NCI-H524 (cell line): ENCODE data around the gene PICK1.

Experiments used
- DNase-seq, 2 experiments: peaks; one replicate each; lab custom pipeline; 2025; lab: John Stamatoyannopoulos, UW

Gene PICK1

DNA sequence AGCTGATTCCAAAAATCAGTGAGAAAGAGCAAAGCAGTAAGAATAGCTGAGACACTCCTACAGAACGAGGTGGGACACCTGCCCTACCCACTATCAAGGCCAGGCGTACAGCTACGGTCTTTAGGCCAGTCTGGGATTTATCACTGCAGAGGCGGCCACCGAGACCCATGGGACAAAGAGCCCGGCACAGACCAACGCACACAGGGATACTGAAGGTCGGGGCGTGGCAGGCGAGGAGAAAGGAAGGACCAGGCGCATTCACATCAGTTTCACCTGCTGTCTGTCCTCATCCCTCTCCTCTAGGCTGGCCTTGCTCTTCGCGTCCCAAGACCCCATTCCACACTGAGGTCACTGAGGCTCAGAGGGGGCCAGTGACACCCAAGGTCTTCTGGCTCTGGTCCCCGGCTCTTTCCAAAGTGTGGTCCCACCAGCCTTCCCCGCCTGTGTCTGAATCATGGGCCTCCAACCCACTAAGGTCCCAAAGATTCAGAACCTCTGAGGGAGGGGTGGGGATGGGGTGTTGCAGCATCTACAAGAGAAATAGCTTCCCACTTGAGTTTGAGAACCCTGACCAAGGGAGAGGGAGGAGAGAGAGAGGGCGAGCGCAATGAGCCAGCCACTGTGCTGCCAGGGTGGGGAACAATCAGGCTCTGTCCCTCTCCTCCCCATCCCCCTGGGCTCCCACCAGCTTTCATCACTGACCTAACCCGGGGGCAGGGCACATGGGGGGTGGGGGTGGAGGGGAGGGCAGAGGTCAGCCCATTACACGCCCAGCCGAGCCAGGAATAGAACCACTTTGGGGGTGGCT lies 7.2 kb upstream of the PICK1 start:
- DNase-seq: no peak

DNA sequence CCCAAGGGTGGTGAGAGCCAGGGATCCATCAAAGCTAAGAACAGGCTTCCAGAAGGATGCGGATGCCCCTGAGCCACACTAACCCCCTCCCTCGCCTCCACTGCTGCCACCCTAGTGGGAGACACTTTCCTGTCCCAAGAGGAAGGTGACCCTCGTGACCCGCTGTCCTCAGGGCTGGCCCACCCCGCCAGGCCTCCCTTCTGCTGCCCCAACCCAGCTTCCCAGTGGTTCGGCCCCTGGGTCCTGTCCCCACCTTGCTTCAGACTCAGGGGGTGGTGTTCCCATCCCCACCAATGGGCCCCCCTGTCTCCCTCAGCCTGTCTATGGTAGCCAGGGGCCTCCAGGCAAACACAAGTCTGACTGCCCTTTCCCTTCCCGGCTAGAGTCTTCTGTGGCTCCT lies 6.5 kb upstream of the PICK1 start:
- no peak for DNase-seq

DNA sequence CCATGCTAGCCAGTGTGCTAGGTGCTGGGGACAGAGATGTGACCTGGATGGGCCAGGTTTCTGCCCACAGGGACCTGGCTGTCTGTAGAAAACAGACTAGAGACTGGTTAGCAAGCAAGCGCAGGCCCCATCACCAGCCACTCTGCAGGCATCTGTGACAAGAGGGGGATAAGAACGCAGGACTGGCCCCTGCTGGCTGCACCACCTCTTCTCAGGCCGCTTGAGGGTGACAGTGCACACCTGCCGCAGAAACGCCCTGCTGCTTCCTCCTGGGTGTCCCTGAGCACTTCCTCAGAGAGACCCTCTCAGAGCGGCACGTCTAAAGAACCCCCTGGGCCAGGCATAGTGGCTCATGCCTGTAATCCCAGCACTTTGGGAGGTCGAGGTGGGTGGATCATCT lies 5.9 kb upstream of the PICK1 start:
- DNase-seq: peak; percentile 25 to 53

DNA sequence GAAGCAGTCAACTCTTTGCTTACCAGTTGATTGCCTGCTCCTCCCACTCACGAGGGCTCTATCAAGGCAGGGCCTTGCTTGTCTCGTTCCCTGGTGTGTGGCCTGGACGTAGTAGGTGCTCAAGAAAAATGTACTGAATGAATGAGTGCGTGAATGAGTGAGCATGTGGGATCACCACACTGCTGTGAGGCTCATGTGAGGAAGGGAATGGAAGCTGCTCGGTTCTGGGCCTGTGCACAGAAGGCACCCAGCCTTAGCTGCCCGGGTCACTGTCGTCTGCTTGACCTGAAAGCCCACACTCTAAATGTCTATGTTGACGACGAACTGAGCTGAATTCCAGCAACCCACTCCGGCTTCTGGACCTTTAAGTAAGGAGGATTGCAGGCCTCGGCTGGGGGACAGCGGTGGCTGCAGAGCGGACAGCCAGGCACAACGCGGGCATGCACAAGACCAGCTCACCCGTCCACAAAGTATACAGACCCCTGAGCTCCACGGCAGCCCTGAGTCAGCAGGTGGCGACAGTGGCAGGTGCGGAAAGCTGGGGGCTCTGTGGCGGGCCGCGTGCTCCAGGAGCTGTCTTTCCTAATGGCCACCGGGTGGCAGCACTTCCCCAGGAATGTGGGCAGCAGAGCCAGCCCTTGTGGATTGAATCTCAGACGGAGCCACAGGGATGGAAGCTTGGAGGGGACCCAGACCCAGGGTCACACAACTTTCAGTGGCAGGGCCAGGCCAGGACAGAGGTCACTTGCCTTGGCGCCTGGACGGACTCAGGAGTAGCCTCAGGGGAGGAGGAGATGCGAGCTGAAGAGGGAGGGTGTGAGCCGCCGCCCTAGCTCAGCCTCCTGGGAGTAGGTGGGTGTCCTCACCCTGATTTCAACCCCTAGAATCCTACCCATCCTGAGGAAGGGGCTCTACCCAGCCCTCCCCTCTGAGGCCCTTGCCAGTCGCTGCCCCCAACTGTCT lies 5.0 kb upstream of the PICK1 start:
- DNase-seq: peak; percentile 68 to 90

DNA sequence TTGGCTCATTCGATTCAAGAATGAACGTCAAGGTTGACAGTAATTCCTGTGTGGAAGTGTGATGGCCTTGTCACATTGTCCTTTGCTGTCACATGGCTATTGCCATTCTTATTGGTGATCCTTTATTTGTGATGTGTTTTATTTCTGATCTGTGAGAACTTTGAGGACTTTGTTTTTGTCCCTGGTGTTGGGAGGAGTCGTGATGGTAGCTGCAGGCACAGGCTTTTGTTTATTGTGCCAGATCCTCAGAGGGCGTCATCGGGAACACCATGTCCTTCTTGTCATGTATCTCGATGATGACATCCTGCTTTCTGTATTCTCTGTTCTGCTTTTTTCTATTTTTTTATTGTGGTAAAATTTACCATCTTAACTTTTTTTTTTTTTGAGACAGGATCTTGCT lies 5.6 kb downstream of the PICK1 start:
- DNase-seq: no peak

DNA sequence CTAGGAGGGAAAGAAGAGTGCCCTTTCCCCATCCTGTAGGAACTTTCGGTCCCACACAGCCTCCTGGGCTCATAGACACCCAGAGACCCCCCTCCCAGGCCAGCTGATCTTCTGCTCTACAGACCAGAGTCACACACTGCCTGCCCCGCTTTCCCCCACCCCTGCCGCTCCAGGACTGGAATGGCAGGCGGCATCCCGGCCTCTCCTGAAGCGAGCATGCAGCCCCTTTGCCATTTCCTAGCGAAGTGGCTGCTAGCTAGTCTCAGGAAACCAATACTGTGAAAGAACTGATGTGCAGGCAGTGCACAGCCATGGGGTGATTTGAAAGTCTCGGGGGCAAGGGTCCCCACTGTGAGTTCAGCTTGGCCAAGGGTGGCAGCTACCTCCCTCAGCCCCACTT lies 8.3 kb downstream of the PICK1 start:
- DNase-seq: no peak

DNA sequence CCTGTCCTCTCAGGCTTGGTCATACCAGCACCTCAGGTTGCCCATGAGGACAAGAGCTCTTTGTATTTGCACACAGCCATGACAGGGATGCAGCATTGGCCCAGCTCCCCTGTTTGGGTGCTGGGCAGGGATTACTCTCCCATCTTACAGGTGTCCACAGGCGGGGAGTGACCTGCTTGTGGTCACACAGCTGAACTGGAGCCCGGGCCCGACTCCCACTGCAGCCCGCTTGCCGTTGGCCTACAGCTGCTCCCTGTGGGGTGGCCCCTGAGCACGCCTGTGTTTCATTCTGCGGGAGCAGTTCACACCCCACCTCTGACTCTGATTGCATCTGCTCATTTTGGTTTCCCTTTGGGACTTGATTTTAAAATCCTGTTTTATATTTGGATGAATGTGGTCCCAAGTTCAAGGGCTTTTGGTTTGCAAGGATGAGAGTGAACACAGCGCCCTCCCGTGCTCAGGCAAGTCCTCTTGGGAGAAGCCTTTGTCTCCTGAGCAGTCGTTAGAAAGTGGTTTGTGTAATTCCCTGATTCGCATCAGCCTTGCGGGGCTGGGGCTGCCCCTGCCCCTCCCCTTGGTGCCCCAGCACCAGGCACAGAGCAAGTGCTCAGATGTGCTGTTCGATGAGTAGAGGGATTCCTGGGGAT lies 9.3 kb downstream of the PICK1 start:
- DNase-seq: no peak

DNA sequence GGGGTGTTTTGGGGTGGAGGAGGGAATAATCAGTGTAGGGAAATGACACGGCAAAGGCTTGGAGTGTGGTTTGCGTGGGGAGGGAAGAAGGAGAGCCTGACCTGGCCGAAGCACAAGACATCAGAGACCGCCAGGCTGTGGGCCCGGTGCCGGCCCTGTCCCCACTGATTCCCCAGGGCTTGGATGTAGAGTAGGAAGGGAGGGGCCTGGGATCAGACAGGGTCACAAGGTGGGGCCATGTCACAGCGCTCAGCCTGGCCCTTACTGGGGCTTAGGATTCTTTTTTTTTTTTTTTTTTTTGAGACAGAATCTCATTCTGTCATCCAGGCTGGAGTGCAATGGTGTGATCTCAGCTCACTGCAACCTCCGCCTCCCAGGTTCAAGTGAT lies 9.8 kb downstream of the PICK1 start:
- DNase-seq: no peak

DNA sequence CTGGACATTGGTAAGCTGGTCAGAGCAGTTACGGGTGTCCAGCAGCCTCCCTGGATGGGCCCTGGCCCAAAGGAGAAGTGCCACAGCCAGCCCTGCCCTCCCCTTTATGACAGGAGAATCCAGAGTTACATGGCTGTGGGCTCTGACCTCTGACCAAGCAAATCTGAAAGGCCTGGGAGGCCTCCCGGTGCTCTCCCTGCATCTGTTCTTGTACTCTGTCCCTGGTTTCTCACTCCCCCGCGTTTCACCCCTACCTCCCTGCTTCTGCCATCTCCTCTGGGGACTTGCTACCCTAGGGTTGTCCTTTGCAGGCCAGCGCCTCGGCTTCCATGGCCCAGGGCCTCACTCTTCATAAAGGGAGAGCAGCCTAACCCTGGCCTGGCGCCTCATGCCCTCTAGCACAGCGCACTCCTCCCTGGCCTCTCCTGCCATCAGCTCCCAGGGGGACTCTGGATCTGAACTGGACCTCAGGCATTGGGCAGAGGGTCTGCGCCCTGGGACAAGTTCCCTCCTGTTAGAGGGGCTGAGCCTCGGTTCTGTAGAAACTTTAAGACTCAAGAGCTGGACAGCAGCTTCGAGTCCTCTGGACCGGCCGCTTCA lies 10.7 kb downstream of the PICK1 start:
- no peak for DNase-seq

DNA sequence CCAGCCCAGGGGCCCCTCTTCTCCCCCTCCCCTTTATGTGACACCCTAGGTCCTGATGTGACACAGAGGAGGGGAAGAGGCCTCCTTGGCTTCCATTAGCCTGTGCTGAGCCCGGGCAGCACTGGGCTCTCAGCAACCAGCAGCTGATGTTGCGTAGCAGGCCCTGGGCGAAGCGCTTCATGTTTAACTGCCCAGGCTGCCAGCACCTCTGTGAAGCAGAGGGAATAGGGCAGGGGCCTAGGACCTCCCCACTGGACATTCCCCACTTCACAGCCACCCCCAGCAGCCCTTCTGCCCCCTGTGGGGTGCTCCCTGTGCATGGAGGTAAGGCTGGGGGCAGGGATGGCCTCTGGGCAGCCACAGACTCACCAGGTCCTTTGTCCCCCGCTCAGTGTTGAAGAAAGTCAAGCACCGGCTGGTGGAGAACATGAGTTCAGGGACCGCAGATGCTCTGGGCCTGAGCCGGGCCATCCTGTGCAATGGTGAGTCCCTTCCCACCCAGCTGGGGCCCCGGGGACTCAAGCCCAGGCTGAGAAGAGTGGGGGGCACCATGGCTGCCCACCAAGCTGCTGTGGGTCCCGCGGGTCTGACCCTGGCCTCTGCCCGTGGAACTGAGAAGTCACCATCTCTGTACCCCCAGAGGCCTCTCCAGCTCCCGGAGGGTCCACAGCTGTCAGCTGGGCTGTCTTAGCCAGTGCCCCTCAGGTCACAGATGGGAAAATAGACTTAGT lies 11.6 kb downstream of the PICK1 start:
- no peak for DNase-seq

DNA sequence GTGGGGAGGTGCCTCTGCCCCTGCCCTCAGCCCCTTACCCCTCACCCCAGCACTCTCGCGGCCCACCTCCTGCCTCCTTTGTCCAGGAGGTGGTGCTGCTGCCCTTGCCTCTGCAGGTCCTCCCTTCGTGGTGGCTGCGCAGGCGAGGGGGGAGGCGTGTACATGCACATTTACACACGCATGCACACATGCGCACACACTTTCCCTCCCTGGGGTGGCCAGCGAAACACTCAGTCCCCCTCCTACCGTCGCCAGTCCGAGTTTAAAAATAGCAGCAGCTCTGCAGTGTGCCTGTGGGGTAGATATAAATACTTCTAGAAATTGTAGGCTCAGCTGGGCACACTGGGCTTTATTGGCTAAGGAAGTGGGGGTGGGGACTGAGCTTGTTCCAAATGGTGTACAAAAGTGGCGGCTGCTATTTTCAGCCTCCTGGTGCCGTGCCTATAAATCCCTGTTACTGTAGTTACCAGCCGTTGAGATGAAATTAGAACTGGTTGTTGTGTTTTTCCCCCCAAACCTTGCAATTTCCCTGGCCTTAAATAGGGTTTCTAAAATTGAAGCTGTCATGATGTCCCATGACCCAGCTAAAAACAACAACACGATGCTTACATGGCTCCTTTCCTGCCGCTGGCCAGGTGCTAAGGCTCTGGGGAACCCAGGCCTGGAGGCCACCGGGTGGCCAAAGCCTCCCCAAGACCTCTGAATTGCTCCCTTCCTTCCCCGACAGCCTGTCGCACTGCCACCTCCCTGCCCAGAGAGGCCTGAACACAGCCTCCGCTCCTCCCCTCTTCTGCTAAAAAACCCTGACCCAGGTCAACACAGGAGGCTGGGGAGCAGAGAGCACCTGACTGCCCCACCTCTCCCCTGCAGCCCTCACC lies 12.4 kb downstream of the PICK1 start:
- peak; percentile 76 to 91 for DNase-seq

DNA sequence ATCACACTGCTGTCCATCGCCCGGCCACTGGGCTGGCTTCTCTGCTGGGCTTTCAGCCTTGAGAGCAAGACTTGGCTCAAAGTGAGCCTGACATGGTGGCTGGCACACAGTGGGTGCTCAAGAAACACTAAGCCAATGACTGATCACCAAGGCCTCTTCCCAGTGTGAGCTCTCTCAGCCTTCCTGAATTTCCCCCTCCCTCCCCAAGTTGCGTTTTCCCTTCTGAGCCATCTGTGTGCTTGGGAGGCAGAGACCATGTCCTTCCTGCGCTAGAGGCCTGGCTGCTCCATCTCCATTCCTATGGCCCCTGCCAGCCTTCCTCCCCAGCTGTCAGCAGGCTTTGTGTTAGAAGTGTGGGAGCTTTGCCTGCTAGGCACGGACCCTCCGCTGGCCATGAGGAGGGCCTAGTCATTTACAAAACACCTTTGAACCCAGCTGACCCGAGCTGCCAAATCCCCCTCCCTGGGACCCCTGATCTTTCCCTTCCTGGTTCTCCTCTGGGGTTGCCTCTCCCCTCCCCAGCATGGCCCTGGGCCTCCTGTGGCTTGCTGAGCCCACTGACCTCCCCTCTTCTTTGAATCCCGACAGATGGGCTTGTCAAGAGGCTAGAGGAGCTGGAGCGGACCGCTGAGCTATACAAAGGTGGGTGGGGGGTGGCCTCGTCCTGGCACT lies 13.2 kb downstream of the PICK1 start:
- DNase-seq: peak; percentile 87 to 89

DNA sequence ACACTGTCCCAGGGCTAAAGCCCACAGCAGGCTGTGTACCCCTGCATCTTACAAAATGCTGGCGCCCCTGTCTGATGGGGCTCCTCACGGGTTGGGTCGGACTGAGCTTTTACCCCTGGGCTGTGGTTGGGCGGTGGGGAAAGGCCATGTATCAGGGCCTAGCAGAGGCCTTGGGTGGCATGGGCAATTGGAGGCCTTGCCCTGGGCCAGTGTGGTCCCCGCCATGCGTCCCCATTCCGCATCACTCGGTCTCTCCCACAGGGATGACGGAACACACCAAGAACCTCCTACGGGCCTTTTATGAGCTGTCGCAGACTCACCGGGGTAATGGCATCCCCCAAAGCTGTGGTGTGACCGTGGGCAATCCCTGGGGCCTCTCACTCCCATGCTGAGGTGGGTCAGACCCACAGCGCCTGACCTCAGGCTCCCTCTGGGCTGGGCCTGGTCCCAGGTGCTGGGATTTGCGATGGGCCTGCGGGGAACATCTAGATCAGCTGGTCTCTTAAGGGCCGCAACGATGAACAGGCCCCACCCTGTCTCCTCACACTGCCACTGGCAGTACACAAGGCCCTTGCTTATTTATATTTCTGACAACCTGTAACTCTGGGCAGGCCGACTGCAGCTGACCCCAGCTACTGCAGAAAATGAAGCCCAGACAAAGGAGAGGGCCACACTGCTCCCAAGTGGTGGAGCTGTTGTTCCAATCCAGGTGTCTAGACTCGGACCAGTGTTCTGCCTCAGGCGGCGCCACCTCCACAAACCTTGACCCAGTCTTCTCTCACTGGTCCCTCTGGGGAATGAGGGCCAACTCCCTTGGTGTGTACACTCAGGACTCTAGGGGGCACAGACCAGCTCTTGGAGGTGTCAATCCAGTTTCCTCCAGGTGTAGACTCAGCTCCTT lies 14.5 kb downstream of the PICK1 start:
- no peak for DNase-seq

DNA sequence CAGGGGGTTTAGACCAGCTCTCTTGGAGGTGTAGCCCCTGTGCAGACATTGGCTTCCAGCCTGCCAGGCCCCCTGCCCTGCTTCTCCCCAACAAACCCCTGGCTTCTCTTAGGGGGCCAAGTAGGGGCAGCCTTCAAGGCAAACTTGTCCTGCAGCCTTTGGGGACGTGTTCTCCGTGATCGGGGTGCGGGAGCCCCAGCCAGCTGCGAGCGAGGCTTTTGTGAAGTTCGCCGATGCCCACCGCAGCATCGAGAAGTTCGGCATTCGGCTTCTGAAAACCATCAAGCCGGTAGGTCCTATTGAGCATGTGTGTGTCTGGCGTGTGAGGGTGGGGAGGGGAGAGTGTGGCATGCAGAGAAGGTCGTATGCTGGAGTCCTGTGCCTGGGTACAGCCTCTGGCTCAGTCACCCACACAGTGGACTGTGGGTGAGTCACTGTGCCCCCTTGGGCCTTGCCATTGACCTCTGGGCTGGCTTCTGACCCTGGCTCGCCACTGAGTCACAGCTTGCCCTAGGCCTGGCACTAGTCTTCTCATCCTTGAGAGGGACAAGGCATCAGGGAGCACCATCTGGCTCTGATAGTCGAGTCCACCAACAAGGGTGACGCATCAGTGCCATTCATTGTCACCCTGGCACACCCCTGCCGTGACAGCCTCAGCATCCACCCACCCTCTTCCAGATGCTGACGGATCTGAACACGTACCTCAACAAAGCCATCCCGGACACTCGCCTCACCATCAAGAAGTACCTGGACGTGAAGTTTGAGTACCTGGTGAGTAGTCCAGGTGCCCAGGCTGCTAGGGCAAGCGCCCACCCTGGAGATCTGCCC lies 15.3 kb downstream of the PICK1 start:
- no peak for DNase-seq

DNA sequence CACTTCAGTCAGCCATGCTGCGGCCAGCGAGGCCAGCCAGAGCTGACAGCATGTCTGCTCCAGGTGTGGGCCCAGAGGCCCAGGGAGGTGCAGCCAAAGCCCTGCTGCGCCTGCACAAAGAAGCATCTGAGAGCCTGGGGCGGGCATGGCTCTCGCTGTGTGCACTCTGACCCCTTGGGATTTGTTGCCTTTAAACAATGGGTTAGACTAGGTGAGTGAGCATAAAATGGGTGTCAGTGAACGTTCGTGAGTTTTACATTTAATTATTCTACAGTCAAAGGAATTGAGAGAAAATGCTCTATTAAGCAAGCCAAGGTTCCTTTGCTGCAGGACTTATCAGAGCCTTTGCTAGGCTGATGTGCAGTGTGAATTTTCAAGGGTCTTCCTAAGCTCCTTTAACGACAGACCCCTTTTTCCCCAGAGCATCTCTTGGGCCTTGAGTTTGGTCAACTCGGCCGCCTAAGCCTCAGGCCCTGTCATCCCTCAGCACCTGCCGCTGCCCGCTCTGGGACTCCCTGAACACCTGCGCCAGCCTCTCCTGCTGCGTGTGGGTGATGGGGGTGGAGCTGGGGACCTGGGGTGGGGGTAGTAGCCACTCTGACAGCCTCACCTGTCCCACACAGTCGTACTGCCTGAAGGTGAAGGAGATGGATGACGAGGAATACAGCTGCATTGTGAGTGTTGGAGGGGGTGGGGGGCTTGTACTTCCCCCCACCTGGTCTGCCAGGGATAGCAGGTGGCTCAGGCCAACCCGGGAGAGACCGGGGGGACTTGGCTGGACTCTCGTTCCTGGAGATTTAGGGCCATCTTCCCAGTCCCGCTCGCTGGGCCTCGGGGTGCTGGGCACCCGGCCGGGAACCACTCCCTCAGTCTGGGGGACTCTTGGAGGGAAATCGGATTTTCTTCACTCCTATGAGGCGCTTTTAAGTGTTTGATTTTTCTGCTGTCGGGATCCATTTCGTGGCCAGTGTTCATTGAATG lies 16.2 kb downstream of the PICK1 start:
- no peak for DNase-seq

DNA sequence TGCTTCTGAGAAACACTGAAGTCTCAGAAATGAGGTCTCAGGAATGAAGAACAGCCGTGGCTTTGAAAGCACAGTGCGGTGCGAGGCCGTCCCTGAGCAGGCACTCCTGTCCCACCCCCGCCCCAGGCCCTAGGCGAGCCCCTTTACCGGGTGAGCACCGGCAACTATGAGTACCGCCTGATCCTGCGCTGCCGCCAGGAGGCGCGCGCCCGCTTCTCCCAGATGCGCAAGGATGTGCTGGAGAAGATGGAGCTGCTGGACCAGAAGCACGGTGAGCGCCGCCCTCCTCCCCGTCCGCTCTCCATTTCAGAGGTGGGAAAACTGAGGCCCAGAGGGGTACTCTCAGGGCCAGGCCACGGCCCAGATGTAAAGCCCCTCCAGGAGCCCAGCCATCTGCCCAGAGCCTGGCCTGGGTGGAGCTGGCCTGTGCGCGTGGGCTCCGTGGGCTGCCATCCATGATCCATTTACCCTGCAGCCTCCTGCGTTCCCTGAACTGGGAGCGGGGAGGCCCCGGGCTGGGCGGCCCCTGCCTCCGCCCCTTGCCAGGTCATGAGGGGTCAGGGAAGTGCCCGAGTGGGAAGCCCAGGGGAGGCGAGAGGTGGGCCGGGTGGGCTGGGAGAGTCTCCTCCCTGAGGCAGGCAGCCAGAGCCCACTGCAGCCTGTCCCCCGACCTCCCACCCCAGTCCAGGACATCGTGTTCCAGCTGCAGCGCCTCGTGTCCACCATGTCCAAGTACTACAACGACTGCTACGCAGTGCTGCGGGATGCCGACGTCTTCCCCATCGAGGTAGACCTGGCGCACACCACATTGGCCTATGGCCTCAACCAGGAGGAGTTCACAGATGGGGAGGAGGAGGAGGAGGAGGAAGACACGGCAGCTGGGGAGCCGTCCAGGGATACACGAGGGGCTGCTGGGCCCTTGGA lies 17.2 kb downstream of the PICK1 start:
- no peak for DNase-seq
